Liver (tissue), 3 donors: Measurements from ENCODE around the gene RPGRIP1L.

Source experiments
- EGR1 ChIP-seq, 2 donors: IDR thresholded peaks; 2 replicates each; pipeline ENCODE4 v1.6.1; 2016 to 2018; ENCODE audit warnings: antibody characterized with exemption in 2 of 2, low read depth in 2 of 2
- FOXA1 ChIP-seq: IDR thresholded peaks from 2 replicates; pipeline ENCODE4 v1.6.1; 2016; ENCODE audit warnings: antibody characterized with exemption
- HNF4A ChIP-seq, 2 donors: conservative IDR thresholded peaks; 2 replicates each; pipeline ENCODE4 v1.6.1; 2016; ENCODE audit warnings: antibody characterized with exemption in 2 of 2, mild to moderate bottlenecking in 2 of 2
- HNF4G ChIP-seq: IDR thresholded peaks from 2 replicates; pipeline ENCODE4 v1.6.1; 2016; ENCODE audit warnings: antibody characterized with exemption
- REST ChIP-seq: IDR thresholded peaks from 2 replicates; pipeline ENCODE4 v1.6.1; 2016; ENCODE audit warnings: antibody characterized with exemption, mild to moderate bottlenecking
- YY1 ChIP-seq: IDR thresholded peaks from 2 replicates; pipeline ENCODE4 v1.6.1; 2016; ENCODE audit warnings: antibody characterized with exemption, mild to moderate bottlenecking
- TF ChIP-seq, protein P1 (sequence below): IDR thresholded peaks from 2 replicates; pipeline ENCODE4 v1.6.1; 2016; ENCODE audit warnings: antibody characterized with exemption
- TF ChIP-seq, protein P2 (sequence below): fragments of 150-350 bp; IDR thresholded peaks from 2 replicates; pipeline ENCODE4 v1.5.1; 2017; ENCODE audit warnings: improper control_type of control experiment, low read depth, low read length; ENCODE audit not compliant: missing input control
- donor health status: healthy.
- donor health status: healthy.

GRCh38 chr16:53581784-53582183 lies 121.9 kb downstream of the RPGRIP1L start:
- TF ChIP-seq REST (no peak), YY1 (no peak), HNF4G (no peak), EGR1 (IDR thresholded peaks at IDR 0.05; ENCODE audit: low read depth in 2 of 2) (no peak), FOXA1 (no peak), HNF4A (conservative IDR thresholded peaks at IDR 0.05) (no peak)
- TF ChIP-seq, protein P1, sequence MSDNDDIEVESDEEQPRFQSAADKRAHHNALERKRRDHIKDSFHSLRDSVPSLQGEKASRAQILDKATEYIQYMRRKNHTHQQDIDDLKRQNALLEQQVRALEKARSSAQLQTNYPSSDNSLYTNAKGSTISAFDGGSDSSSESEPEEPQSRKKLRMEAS: no peak
- TF ChIP-seq, protein P2, sequence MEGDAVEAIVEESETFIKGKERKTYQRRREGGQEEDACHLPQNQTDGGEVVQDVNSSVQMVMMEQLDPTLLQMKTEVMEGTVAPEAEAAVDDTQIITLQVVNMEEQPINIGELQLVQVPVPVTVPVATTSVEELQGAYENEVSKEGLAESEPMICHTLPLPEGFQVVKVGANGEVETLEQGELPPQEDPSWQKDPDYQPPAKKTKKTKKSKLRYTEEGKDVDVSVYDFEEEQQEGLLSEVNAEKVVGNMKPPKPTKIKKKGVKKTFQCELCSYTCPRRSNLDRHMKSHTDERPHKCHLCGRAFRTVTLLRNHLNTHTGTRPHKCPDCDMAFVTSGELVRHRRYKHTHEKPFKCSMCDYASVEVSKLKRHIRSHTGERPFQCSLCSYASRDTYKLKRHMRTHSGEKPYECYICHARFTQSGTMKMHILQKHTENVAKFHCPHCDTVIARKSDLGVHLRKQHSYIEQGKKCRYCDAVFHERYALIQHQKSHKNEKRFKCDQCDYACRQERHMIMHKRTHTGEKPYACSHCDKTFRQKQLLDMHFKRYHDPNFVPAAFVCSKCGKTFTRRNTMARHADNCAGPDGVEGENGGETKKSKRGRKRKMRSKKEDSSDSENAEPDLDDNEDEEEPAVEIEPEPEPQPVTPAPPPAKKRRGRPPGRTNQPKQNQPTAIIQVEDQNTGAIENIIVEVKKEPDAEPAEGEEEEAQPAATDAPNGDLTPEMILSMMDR: no peak
